DND-41 (cell line): ENCODE measurements around the gene SPACDR.

Experiments used
- ATAC-seq: fragments of 200-7000 bp; cut with Tn5 transposase; 3 replicates; pipeline ENCODE4 v1.9.1; 2021; ENCODE audit warnings: low read depth; ENCODE audit not compliant: insufficient read depth
- DNase-seq: peaks from one replicate; pipeline ENCODE4 v3.0.0-alpha.2; 2020
- H2AFZ ChIP-seq: 2 replicates; pipeline ENCODE4 v1.6.0; 2012; ENCODE audit warnings: low read depth, low read length
- H3K27ac ChIP-seq: 2 replicates; pipeline ENCODE4 v1.5.1; 2012; ENCODE audit warnings: low read length, inconsistent platforms
- H3K27me3 ChIP-seq: fragments of 200-600 bp; sonication (generic); 2 replicates; pipeline ENCODE4 v1.6.0; 2012; ENCODE audit warnings: low read length, mild to moderate bottlenecking, inconsistent platforms; ENCODE audit not compliant: insufficient read depth, poor library complexity
- H3K36me3 ChIP-seq: 2 replicates; pipeline ENCODE4 v1.5.1; 2012; ENCODE audit warnings: low read length, inconsistent platforms; ENCODE audit not compliant: insufficient read depth
- H3K4me1 ChIP-seq: 2 replicates; pipeline ENCODE4 v1.5.1; 2012; ENCODE audit warnings: mild to moderate bottlenecking, low read length; ENCODE audit not compliant: insufficient read depth
- H3K4me2 ChIP-seq: 2 replicates; pipeline ENCODE4 v1.6.0; 2012; ENCODE audit warnings: mild to moderate bottlenecking, moderate library complexity, low read length, inconsistent platforms; ENCODE audit not compliant: insufficient read depth
- H3K4me3 ChIP-seq, 2 experiments: fragments of 200-600 bp in 1 of 2; shearing (Covaris generic) in 1 of 2; 2 replicates each; pipeline ENCODE4 v1.5.1; 2012 to 2016; ENCODE audit warnings: inconsistent platforms in 2 of 2, low read length in 2 of 2, mild to moderate bottlenecking in 2 of 2, low read depth in 1 of 2, moderate library complexity in 1 of 2
- H3K79me2 ChIP-seq: 2 replicates; pipeline ENCODE4 v1.6.0; 2012; ENCODE audit warnings: low read length, inconsistent platforms; ENCODE audit not compliant: insufficient read depth
- H3K9ac ChIP-seq: 2 replicates; pipeline ENCODE4 v1.6.0; 2012; ENCODE audit warnings: low read depth, mild to moderate bottlenecking, inconsistent platforms, low read length, moderate library complexity
- H3K9me3 ChIP-seq: 2 replicates; pipeline ENCODE4 v1.5.1; 2012; ENCODE audit warnings: low read length, moderate library complexity, mild to moderate bottlenecking, inconsistent platforms; ENCODE audit not compliant: insufficient read depth, severe bottlenecking
- H4K20me1 ChIP-seq: 2 replicates; pipeline ENCODE4 v1.6.0; 2012; ENCODE audit warnings: low read length; ENCODE audit not compliant: insufficient read depth
- CTCF ChIP-seq: IDR thresholded peaks from 2 replicates; pipeline ENCODE4 v1.5.1; 2012; ENCODE audit warnings: borderline replicate concordance, low read length, moderate library complexity, mild to moderate bottlenecking; ENCODE audit not compliant: poor library complexity, severe bottlenecking; ENCODE audit errors: extremely low read depth
- EZH2 ChIP-seq: IDR thresholded peaks from 3 replicates; pipeline ENCODE4 v1.6.1; 2012; ENCODE audit warnings: borderline replicate concordance, low read depth, mild to moderate bottlenecking, moderate library complexity, low read length, inconsistent platforms; ENCODE audit not compliant: severe bottlenecking

SPACDR gene

DNA sequence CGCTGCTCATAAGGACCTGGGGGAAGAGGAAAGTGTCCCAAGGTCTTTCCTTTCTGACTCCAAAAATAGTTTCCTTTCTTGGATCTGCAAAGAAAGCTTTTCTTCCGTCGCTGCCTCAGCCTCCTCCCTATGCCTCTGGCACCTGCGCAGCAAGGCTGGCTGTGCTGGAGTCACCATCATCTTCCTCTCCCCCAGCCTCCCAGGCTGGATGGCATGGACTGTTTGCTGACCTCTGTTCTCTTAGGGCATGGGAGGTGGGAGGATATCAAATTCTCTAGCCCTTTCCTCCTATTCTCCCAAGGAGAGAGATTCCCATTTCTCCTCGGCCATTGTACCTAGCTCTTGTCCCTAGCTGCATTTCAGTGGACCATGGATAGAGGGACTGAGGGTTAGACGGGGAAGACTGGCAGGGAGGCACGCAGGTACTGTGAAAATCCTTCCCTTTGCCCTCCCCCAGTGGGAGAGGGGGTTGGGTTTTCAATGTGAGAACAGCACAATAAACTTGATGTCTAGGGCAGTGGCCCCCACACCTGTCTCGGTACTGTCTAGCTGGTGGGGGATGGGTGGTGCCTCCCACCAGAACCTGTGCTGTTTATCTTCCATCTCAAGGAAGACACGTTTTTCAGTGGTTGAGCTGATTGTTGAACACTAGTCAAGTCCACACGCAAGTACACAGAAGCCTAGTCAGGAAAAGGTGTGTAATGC, 30.3 kb downstream of the SPACDR start:
- no peaks in the 10 kb centered on the region for H3K27me3 ChIP-seq
- H3K4me1 ChIP-seq, result peaks cover 60% of the 10 kb centered on the region
- H3K9me3 ChIP-seq, result no peaks in the 10 kb centered on the region
- no peak overlapping the region for H2AFZ ChIP-seq
- no peak for TF ChIP-seq EZH2
- no peak for TF ChIP-seq CTCF
- ATAC-seq, result no peak
- peaks cover 47% of the 10 kb centered on the region for H4K20me1 ChIP-seq
- H3K27ac ChIP-seq, result peak overlapping the region; percentile 100
- DNase-seq, result no peak
- H3K36me3 ChIP-seq, result peaks cover 58% of the 10 kb centered on the region
- H3K79me2 ChIP-seq, result peaks cover 67% of the 10 kb centered on the region
- peak overlapping the region in 1 of 2 experiments; percentile 94; a peak in 1 of 4 replicates for H3K4me3 ChIP-seq
- H3K9ac ChIP-seq, result peak overlapping the region; percentile 98
- peak overlapping the region; percentile 87 for H3K4me2 ChIP-seq

DNA sequence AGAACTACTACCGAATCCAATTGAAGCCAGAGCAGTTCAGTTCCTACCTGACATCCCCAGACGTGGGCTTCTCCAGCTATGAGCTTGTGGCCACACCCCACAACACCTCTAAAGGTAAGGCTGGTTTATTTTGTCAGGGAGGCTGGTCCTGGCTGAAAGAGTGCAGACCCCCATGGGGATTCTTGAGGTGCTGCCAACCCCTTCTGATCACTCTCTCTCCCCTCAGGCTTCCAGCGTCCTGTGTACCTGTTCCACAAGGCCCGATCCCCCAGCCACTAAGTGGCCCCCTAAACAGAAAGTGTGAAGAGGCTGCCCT, 30.8 kb downstream of the SPACDR start:
- TF ChIP-seq CTCF (no peak), EZH2 (no peak)
- H3K4me2 ChIP-seq, result peak overlapping the region; percentile 87

GRCh38 chr7:100432621-100433275, 31.3 kb downstream of the SPACDR start:
- peaks cover 64% of the 10 kb centered on the region for H3K4me1 ChIP-seq
- H3K4me3 ChIP-seq, result 0 out of 4 replicates have a peak overlapping the region, but pooled peaks of 1 of the 2 experiments have one; percentile 66
- H2AFZ ChIP-seq, result no peak overlapping the region
- TF ChIP-seq CTCF, result no peak
- no peak for TF ChIP-seq EZH2
- peak overlapping the region; percentile 87 for H3K4me2 ChIP-seq
- H3K27ac ChIP-seq, result peak overlapping the region; percentile 100
- no peak for ATAC-seq
- no peak for DNase-seq
- peak overlapping the region; percentile 98 for H3K9ac ChIP-seq
- no peaks in the 10 kb centered on the region for H3K27me3 ChIP-seq
- peaks cover 47% of the 10 kb centered on the region for H4K20me1 ChIP-seq
- no peaks in the 10 kb centered on the region for H3K9me3 ChIP-seq
- H3K79me2 ChIP-seq, result peaks cover 67% of the 10 kb centered on the region
- H3K36me3 ChIP-seq, result peaks cover 58% of the 10 kb centered on the region

More for the DNA sequence above, 30.8 kb downstream of the SPACDR start:
- peaks cover 67% of the 10 kb centered on the region for H3K79me2 ChIP-seq
- peaks cover 47% of the 10 kb centered on the region for H4K20me1 ChIP-seq
- DNase-seq (no peak), ATAC-seq (no peak)
- H3K9me3 ChIP-seq, result no peaks in the 10 kb centered on the region
- peaks cover 60% of the 10 kb centered on the region for H3K4me1 ChIP-seq
- no peaks in the 10 kb centered on the region for H3K27me3 ChIP-seq
- peak overlapping the region; percentile 100; the same call in 1 of the 2 replicates for H3K27ac ChIP-seq
- H2AFZ ChIP-seq, result no peak overlapping the region
- no peak overlapping the region for H3K4me3 ChIP-seq
- H3K36me3 ChIP-seq, result peaks cover 58% of the 10 kb centered on the region
- H3K9ac ChIP-seq, result peak overlapping the region; percentile 98; the same call in 1 of the 2 replicates
